PC-3 (cell line): ENCODE data around the gene LRRC10B. TPM values are rescaled to one million over a fixed set of nuclear protein-coding genes. Genes with fewer than 3 reads are reported as not detected.
"Not testable (repeated sequence)": the region's sequence is repeated elsewhere in the genome, so short reads cannot be mapped to it uniquely, and the experiment has no call there.

Experiments
- ATAC-seq: fragments of 200-7000 bp; cut with Tn5 transposase; 2 replicates; pipeline ENCODE4 v1.9.1; 2020; ENCODE audit warnings: mild to moderate bottlenecking, moderate library complexity
- BruUV-seq: library from RNA; stranded (reverse); fragments of 400-500 nt; replicated peaks from 2 replicates; lab custom pipeline; 2021; lab: Mats Ljungman, UMichigan
- CTCF ChIA-PET: fragments of 300-600 bp; sonication (Branson Sonifier 250); formaldehyde crosslinking; loops from one replicate; lab custom pipeline; 2022; ENCODE audit warnings: antibody characterized with exemption; lab: Charles Lee
- POLR2A ChIA-PET: fragments of 300-600 bp; sonication (Branson Sonifier 250); formaldehyde crosslinking; loops from one replicate; lab custom pipeline; 2022; ENCODE audit warnings: antibody characterized with exemption; ENCODE audit not compliant: unreplicated experiment; lab: Charles Lee
- DNase-seq: peaks from one replicate; pipeline ENCODE4 v3.0.0-alpha.2; 2015
- H2AFZ ChIP-seq: fragments of 300-600 bp; sonication (generic); 2 replicates; pipeline ENCODE4 v1.6.0; 2016; ENCODE audit warnings: antibody characterized with exemption, low read length
- H3F3A ChIP-seq: fragments of 300-600 bp; sonication (generic); one replicate; pipeline ENCODE4 v1.6.0; 2017; ENCODE audit warnings: antibody characterized with exemption, low read length, control low read depth, mild to moderate bottlenecking; ENCODE audit not compliant: unreplicated experiment
- H3K27ac ChIP-seq: fragments of 300-600 bp; sonication (generic); 2 replicates; pipeline ENCODE4 v1.5.1; 2016; ENCODE audit warnings: mild to moderate bottlenecking, low read length
- H3K27me3 ChIP-seq: fragments of 300-600 bp; sonication (generic); 2 replicates; pipeline ENCODE4 v1.6.1; 2016; ENCODE audit warnings: low read length, mixed read lengths
- H3K36me3 ChIP-seq: fragments of 300-600 bp; sonication (generic); 2 replicates; pipeline ENCODE4 v1.6.1; 2016; ENCODE audit warnings: low read depth, mixed run types, low read length, mixed read lengths
- H3K4me1 ChIP-seq: fragments of 300-600 bp; sonication (generic); 2 replicates; pipeline ENCODE4 v1.5.1; 2016; ENCODE audit warnings: low read length; ENCODE audit not compliant: insufficient read depth
- H3K4me2 ChIP-seq: fragments of 300-600 bp; sonication (generic); 2 replicates; pipeline ENCODE4 v1.6.0; 2016; ENCODE audit warnings: low read length
- H3K4me3 ChIP-seq: fragments of 300-600 bp; sonication (generic); 2 replicates; pipeline ENCODE4 v1.5.1; 2016; ENCODE audit warnings: mild to moderate bottlenecking, low read length, mixed read lengths
- H3K79me2 ChIP-seq: fragments of 300-600 bp; sonication (generic); 2 replicates; pipeline ENCODE4 v1.6.1; 2017; ENCODE audit warnings: low read length, mixed read lengths
- H3K9ac ChIP-seq: fragments of 300-600 bp; sonication (generic); 2 replicates; pipeline ENCODE4 v1.6.0; 2016; ENCODE audit warnings: mild to moderate bottlenecking, low read length
- H3K9me2 ChIP-seq: fragments of 300-600 bp; sonication (generic); replicated peaks from 2 replicates; pipeline ENCODE4 v1.6.1; 2016; ENCODE audit warnings: mixed run types, low read length, mixed read lengths
- H3K9me3 ChIP-seq: fragments of 300-600 bp; sonication (generic); 2 replicates; pipeline ENCODE4 v1.6.1; 2016; ENCODE audit warnings: low read length, mixed read lengths
- H4K20me1 ChIP-seq: fragments of 300-600 bp; sonication (generic); 2 replicates; pipeline ENCODE4 v1.6.1; 2016; ENCODE audit warnings: low read length, mixed read lengths
- CTCF ChIP-seq: fragments of 300-600 bp; sonication (generic); conservative IDR thresholded peaks from 2 replicates; pipeline ENCODE4 v1.5.1; 2017; ENCODE audit warnings: antibody characterized with exemption, low read depth, mild to moderate bottlenecking, low read length
- EZH2 ChIP-seq: fragments of 300-600 bp; sonication (generic); IDR thresholded peaks from one replicate; pipeline ENCODE4 v1.6.1; 2017; ENCODE audit warnings: antibody characterized with exemption, mild to moderate bottlenecking, low read length; ENCODE audit not compliant: unreplicated experiment
- EZH2phosphoT487 ChIP-seq: fragments of 300-600 bp; sonication (generic); IDR thresholded peaks from 2 replicates; pipeline ENCODE4 v1.6.1; 2018; ENCODE audit warnings: mild to moderate bottlenecking, antibody characterized with exemption, low read length, borderline replicate concordance
- intact Hi-C: fragments of 100-400 bp; cut with micrococcal nuclease; formaldehyde crosslinking; loops from 2 replicates; pipeline ENCODE4 v1.9.0; 2023
- total RNA-seq: library from RNA; depleted of rRNA; stranded (reverse); fragments of >200 nt; gene quantifications from 2 replicates; pipeline ENCODE4 v1.2.3, GENCODE V29; 2014

The LRRC10B gene
- total RNA-seq, 1 experiment from 2014 or later: 0.55 TPM

GRCh38 chr11:61477126-61477525 lies 31.4 kb upstream of the LRRC10B start:
- peaks cover 15% of the 10 kb centered on the region; the same call in 1 of the 2 replicates for H3K4me1 ChIP-seq
- no peaks in the 10 kb centered on the region for H3K36me3 ChIP-seq
- TF ChIP-seq EZH2phosphoT487 (no peak), CTCF (no peak)
- no peak overlapping the region for H3K4me3 ChIP-seq
- no peaks in the 10 kb centered on the region for H3K9me2 ChIP-seq
- ChIA-PET POLR2A (no interaction called here), CTCF (interaction anchor here (1.1 to 2.4 kb wide), 3 partner anchors 31 to 161 kb away, joined by 4 to 8 read pairs (median 4); no protein-coding TSS in a partner anchor)
- H2AFZ ChIP-seq: no peak overlapping the region
- H3K27me3 ChIP-seq: no peaks in the 10 kb centered on the region
- H3K9me3 ChIP-seq: no peaks in the 10 kb centered on the region
- H3K9ac ChIP-seq: no peak overlapping the region
- H3K79me2 ChIP-seq: no peaks in the 10 kb centered on the region
- no peaks in the 10 kb centered on the region for H4K20me1 ChIP-seq
- H3F3A ChIP-seq: no peaks in the 10 kb centered on the region
- DNase-seq (no peak), ATAC-seq (peak; percentile 19; the same call in 1 of the 2 replicates)
- intact Hi-C loops: loop anchor here (1.0 to 5.0 kb wide), 5 partner anchors 30 to 255 kb away; no protein-coding TSS in a partner anchor
- no peak overlapping the region for H3K27ac ChIP-seq
- peak overlapping the region; percentile 30; the same call in 1 of the 2 replicates for H3K4me2 ChIP-seq
- no TSS peak for BruUV-seq

GRCh38 chr11:61477727-61478148 lies 30.8 kb upstream of the LRRC10B start:
- DNase-seq: peak; percentile 64
- POLR2A ChIA-PET: no interaction called here

GRCh38 chr11:61479360-61480058 lies 29.0 kb upstream of the LRRC10B start:
- not testable (repeated sequence) for H4K20me1 ChIP-seq, DNase-seq, H3K27ac ChIP-seq, H3K4me3 ChIP-seq, H3K4me2 ChIP-seq, BruUV-seq, H3K9me2 ChIP-seq, H3K9me3 ChIP-seq, H2AFZ ChIP-seq, H3K36me3 ChIP-seq, H3K79me2 ChIP-seq, H3K27me3 ChIP-seq, H3K9ac ChIP-seq, ATAC-seq, H3F3A ChIP-seq
- intact Hi-C loops: loop anchor here (5.0 kb wide), 1 partner anchor 253 kb away; no protein-coding TSS in a partner anchor
- POLR2A ChIA-PET: interaction anchor here (0.6 kb wide), 1 partner anchor 10 kb away, joined by 10 read pairs; no protein-coding TSS in a partner anchor
- peaks cover 11% of the 10 kb centered on the region; the same call in 1 of the 2 replicates for H3K4me1 ChIP-seq
- CTCF ChIA-PET: interaction anchor here (2.1 kb wide), 1 partner anchor 37 kb away, joined by 8 read pairs; no protein-coding TSS in a partner anchor

More at GRCh38 chr11:61477727-61478148, 30.8 kb upstream of the LRRC10B start:
- no peaks in the 10 kb centered on the region for H3K9me2 ChIP-seq
- no peaks in the 10 kb centered on the region for H3K79me2 ChIP-seq
- ATAC-seq: peak; percentile 27; the same call in 1 of the 2 replicates
- no peaks in the 10 kb centered on the region for H3K27me3 ChIP-seq
- no peak overlapping the region for H2AFZ ChIP-seq
- H4K20me1 ChIP-seq: no peaks in the 10 kb centered on the region
- TF ChIP-seq CTCF: peak; percentile 99
- no peak for TF ChIP-seq EZH2
- H3K36me3 ChIP-seq: no peaks in the 10 kb centered on the region
- no peak overlapping the region for H3K27ac ChIP-seq
- intact Hi-C loops: loop anchor here (1.0 to 5.0 kb wide), 5 partner anchors 31 to 255 kb away; no protein-coding TSS in a partner anchor
- H3K4me2 ChIP-seq: peak overlapping the region; percentile 30; the same call in 1 of the 2 replicates
- H3F3A ChIP-seq: no peaks in the 10 kb centered on the region
- H3K4me3 ChIP-seq: no peak overlapping the region
- CTCF ChIA-PET: interaction anchor here (0.8 to 2.4 kb wide), 4 partner anchors 39 to 161 kb away, joined by 4 to 8 read pairs (median 6); no protein-coding TSS in a partner anchor
- no TSS peak for BruUV-seq
- no peak overlapping the region for H3K9ac ChIP-seq
- no peaks in the 10 kb centered on the region for H3K9me3 ChIP-seq
- H3K4me1 ChIP-seq: peaks cover 15% of the 10 kb centered on the region; the same call in 1 of the 2 replicates
